Heart left ventricle (tissue), 16 donors: ENCODE measurements around the gene SREBF1. TPM values are rescaled to one million over a fixed set of nuclear protein-coding genes. Genes with fewer than 3 reads are reported as not detected.

Experiments
- ATAC-seq, 4 donors: fragments of 200-7000 bp; cut with Tn5 transposase; one replicate each; pipeline ENCODE4 v1.9.1; 2020 to 2022; ENCODE audit warnings: moderate library complexity in 4 of 4, mild to moderate bottlenecking in 3 of 4, moderate number of reproducible peaks in 1 of 4
- DNase-seq, 5 donors: peaks; one replicate each; pipeline ENCODE4 v3.0.0-alpha.2; 2020
- H3K27ac ChIP-seq, 12 donors: fragments of 200-600 bp; sonication (generic) in 4 of 12; one replicate each; pipeline versions ENCODE4 v1.5.0 to v1.8.0; 2016 to 2022; ENCODE audit warnings: mild to moderate bottlenecking in 2 of 12
- H3K27me3 ChIP-seq, 9 donors: fragments of 200-600 bp; sonication (generic) in 2 of 9; one replicate each; pipeline versions ENCODE4 v1.5.1 to v1.8.0; 2016 to 2022; ENCODE audit warnings: mild to moderate bottlenecking in 3 of 9
- H3K36me3 ChIP-seq, 9 donors: fragments of 200-600 bp; sonication (generic) in 2 of 9; one replicate each; pipeline versions ENCODE4 v1.5.0 to v1.8.0; 2018 to 2022; ENCODE audit warnings: mild to moderate bottlenecking in 2 of 9
- H3K4me1 ChIP-seq, 12 donors: fragments of 200-600 bp; sonication (generic) in 4 of 12; one replicate each; pipeline versions ENCODE4 v1.5.0 to v1.8.0; 2016 to 2022; ENCODE audit warnings: mild to moderate bottlenecking in 3 of 12
- H3K4me3 ChIP-seq, 12 donors: fragments of 200-600 bp; sonication (generic) in 4 of 12; one replicate each; pipeline versions ENCODE4 v1.5.0 to v1.8.0; 2017 to 2022; ENCODE audit warnings: mild to moderate bottlenecking in 9 of 12, moderate library complexity in 4 of 12
- H3K9me3 ChIP-seq, 12 donors: fragments of 200-600 bp; sonication (generic) in 4 of 12; one replicate each; pipeline versions ENCODE4 v1.5.0 to v1.8.0; 2016 to 2022; ENCODE audit warnings: mild to moderate bottlenecking in 1 of 12
- POLR2A ChIP-seq, 2 donors: fragments of 450-650 bp; IDR thresholded peaks; one replicate each; pipeline ENCODE4 v1.6.1; 2017; ENCODE audit warnings: antibody characterized with exemption in 2 of 2, mild to moderate bottlenecking in 2 of 2, moderate library complexity in 2 of 2
- WGBS, 4 donors: extraction: QIAGEN DNeasy Blood & Tissue Kit in 2 of 4; methylation state at CpG; one replicate each; pipeline versions ENCODE4 v1.1.5 to v1.1.7; 2013 to 2018; 5-methylcytosine and 5-hydroxymethylcytosine counted together
- intact Hi-C, 10 donors: fragments of 100-400 bp; cut with DNase I; formaldehyde crosslinking; loops; one replicate each; pipeline versions ENCODE4 v1.11.1 to v1.14.2; 2022
- polyA plus RNA-seq, 2 donors: library from polyadenylated mRNA; stranded (reverse); fragments of 200-250 nt; gene quantifications; one replicate each; pipeline ENCODE4 v1.2.3, GENCODE V29; 2013
- total RNA-seq, 9 donors: library from RNA; depleted of rRNA in 2 of 9; stranded (reverse); fragments of >200 nt in 2 of 9; fragmentation: NEBNext Ultra II Directional in 3 of 9; extraction: Animal tissue kit (Norgen Biotek cat#: 25700) in 3 of 9; gene quantifications; one replicate each; pipeline versions ENCODE4 v1.1.0 to v1.2.4, GENCODE V29; 2016 to 2023
- TF ChIP-seq, protein P1 (sequence below), 12 donors: fragments of 200-600 bp; sonication (generic) in 4 of 12; IDR thresholded peaks; one replicate each; pipeline versions ENCODE4 v1.5.0 to v1.8.0; 2018 to 2022; ENCODE audit warnings: antibody characterized with exemption in 12 of 12, mild to moderate bottlenecking in 5 of 12
- donor health status: ischemic (EF 13 %, LVEDD 7.1; RV severe dilation, severe dysfunction).
- donor health status: healthy with polysubstance abuse.
- donor health status: DM: no; HTN: yes; CAD: no.
- donor health status: DM: no; HTN: no; CAD: no.
- donor health status: ischemic (EF 25% LVEDD 6.9; RV normal size, moderate dysfunction).
- donor health status: ischemic (EF 25% LVEDD 5.7; RV mildly dilated, moderate dysfunction).
- donor health status: healthy.
- donor health status: DM: yes; HTN: yes; CAD: no.
- donor health status: ischemic (EF 35%, LVEDD 5.7; RV mildly dilated, moderate dysfunction).
- donor health status: nonischemic (EF 11% LVEDD 7.7; RV severe dilation, severe dysfunction).
- donor health status: DM: yes; HTN: yes; CAD: no.
- donor health status: PGD.
- donor health status: ischemic (EF 29% LVEDD 5.4; RV normal size, mild dysfunction).
- donor health status: nonischemic (EF 23%, LVEDD 6.1; RV moderate dilation, normal function).

Gene SREBF1
- total and polyA plus RNA-seq, 11 donors: 12.8 to 55.2 (median 21.4) TPM

DNA sequence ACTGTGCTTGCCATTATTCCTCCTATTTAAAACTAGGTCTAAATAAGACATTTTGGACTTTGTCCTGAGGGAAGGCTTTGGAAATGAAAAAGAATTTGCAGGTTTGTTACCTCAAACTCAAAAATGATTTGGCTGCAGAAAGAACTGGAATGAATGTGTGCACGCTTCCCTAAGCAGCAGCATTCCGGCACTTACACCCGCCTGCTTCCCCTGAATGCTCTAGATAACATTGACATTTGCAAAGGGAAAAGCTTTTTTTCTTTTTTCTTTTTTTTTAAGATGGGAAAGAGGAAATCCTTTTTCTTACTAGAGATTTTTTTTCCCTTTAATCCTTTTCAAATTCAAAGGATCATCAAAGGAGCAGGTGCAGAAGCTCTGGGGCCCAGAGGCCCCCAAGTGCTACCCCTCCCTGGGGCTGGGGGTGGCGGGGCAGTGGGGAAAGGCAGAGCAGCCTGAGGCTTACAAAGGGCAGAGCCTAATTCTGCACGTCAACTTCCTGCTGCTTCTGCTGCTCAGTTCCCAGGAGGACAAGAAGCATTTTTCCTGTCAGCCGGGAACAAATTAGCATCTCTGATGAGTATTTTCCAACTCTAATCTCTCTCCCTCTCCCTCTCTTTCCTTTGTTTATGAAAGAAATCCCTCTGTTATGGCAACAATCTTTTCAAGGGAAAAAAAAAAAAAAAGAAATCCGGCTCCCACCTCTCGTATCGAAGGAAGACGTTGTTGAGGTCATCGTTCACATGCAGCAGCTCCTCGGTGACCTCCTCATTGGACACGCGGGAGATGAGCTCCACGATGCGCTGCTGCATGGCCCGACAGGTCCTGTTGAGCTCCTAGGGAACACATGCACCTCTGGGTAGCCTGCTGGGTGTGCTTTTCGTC, 32.1 kb upstream of the SREBF1 start:
- peaks cover 0 to 58% (median 36%) of the 10 kb centered on the region in 9 donors for H3K36me3 ChIP-seq
- intact Hi-C loops: loop anchor here in 1 of 10 donors (10.0 kb wide), 1 partner anchor 46 kb away; no protein-coding TSS in a partner anchor
- 27 to 46% (median 28%) methylated on average over 18 of the region's 18 CpGs for WGBS, 4 donors
- peak overlapping the region in 1 of 12 donors; percentile 10 for H3K4me3 ChIP-seq
- ATAC-seq (peak in 3 of 4 donors; percentile 59 to 87 (median 75)), DNase-seq (peak in 3 of 5 donors; percentile 57 to 66 (median 60))
- no peaks in the 10 kb centered on the region for H3K9me3 ChIP-seq
- peak overlapping the region; percentile 29 to 79 (median 62) for H3K27ac ChIP-seq
- no peaks in the 10 kb centered on the region for H3K27me3 ChIP-seq
- TF ChIP-seq, protein P1, sequence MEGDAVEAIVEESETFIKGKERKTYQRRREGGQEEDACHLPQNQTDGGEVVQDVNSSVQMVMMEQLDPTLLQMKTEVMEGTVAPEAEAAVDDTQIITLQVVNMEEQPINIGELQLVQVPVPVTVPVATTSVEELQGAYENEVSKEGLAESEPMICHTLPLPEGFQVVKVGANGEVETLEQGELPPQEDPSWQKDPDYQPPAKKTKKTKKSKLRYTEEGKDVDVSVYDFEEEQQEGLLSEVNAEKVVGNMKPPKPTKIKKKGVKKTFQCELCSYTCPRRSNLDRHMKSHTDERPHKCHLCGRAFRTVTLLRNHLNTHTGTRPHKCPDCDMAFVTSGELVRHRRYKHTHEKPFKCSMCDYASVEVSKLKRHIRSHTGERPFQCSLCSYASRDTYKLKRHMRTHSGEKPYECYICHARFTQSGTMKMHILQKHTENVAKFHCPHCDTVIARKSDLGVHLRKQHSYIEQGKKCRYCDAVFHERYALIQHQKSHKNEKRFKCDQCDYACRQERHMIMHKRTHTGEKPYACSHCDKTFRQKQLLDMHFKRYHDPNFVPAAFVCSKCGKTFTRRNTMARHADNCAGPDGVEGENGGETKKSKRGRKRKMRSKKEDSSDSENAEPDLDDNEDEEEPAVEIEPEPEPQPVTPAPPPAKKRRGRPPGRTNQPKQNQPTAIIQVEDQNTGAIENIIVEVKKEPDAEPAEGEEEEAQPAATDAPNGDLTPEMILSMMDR (IDR thresholded peaks at IDR 0.05): no peak
- TF ChIP-seq POLR2A (IDR thresholded peaks at IDR 0.05): no peak
- peaks cover 5 to 50% (median 31%) of the 10 kb centered on the region in 12 donors for H3K4me1 ChIP-seq

DNA sequence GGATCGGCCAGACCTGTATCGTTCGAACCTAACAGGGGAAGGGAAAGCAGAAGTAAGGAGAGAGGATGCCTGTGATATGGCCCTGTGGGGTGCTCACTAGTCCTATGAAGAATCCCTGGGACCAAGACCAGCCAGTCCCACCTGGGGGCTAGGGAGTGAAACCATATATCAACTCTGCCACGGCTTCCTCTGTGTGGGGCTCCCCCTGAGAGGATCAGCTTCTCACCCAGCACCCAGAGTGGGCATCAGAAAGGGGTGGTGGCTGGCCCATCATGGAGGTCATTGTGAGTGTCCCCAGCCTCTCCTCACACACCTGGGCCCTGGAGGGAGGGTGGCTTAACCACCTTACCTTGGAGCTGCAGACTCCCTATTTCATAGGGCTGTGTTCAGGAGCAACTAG, 30.1 kb upstream of the SREBF1 start:
- peaks cover 0 to 78% (median 43%) of the 10 kb centered on the region in 9 donors for H3K36me3 ChIP-seq
- ATAC-seq (no peak), DNase-seq (no peak)
- H3K27ac ChIP-seq: no peak overlapping the region
- WGBS, 4 donors: 85 to 98% (median 93%) methylated on average over 3 to 4 of the region's 4 CpGs
- H3K9me3 ChIP-seq: no peaks in the 10 kb centered on the region
- intact Hi-C loops: loop anchor here in 1 of 10 donors (10.0 kb wide), 1 partner anchor 48 kb away; no protein-coding TSS in a partner anchor
- peaks cover 5 to 33% (median 25%) of the 10 kb centered on the region in 12 donors for H3K4me1 ChIP-seq
- H3K4me3 ChIP-seq: no peak overlapping the region
- H3K27me3 ChIP-seq: no peaks in the 10 kb centered on the region
- TF ChIP-seq, protein P1 (IDR thresholded peaks at IDR 0.05): no peak
- TF ChIP-seq POLR2A (IDR thresholded peaks at IDR 0.05): no peak

DNA sequence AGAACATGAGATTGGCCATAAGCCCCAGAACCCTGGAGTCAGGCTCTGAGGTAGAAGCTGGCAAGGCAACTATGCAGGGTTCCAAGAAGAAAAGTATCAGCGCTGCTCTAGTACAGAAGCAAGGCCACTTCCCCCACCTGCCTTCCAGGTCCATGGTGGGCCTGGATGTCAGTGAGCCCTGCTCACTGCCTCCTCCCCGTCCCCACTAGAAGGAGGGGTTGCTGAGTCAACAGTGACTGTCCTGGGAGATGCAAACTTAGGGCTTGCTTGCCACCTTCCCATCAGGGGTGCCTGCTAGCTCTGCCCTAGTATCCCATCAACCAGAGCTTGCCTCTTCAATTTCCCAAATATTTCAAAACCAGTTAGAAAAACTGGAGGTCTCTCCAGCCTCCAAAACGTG, 29.6 kb upstream of the SREBF1 start:
- Histone ChIP-seq H3K27ac (no peak overlapping the region), H3K27me3 (no peaks in the 10 kb centered on the region), H3K4me1 (peaks cover 5 to 31% (median 25%) of the 10 kb centered on the region in 12 donors), H3K36me3 (peaks cover 0 to 82% (median 47%) of the 10 kb centered on the region in 9 donors), H3K4me3 (no peak overlapping the region), H3K9me3 (no peaks in the 10 kb centered on the region)
- no peak for DNase-seq
- ATAC-seq: no peak
- TF ChIP-seq, protein P1 (IDR thresholded peaks at IDR 0.05): no peak
- no peak for TF ChIP-seq POLR2A (IDR thresholded peaks at IDR 0.05)
- WGBS, 4 donors: 83 to 92% (median 85%) methylated on average over 2 to 3 of the region's 3 CpGs
- intact Hi-C loops: loop anchor here in 1 of 10 donors (10.0 kb wide), 1 partner anchor 48 kb away; no protein-coding TSS in a partner anchor

DNA sequence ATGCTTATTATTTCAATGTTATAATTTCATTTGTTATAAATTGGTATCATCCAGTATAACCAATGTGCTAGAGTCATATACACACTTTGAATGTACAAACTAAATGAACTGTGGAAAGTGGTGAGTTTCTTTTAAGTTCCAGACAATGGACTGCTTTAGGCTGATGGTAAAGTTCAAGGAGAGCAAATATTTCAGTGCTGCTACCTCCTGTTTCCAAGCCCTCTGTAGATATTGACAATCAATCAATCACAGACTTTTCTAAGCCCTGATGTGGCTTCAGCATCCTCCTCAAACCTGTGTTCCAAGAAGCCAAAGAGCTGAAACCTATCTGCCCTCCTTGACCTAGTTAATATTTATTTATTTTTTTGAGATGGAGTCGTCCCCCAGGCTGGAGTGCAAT, 28.2 kb upstream of the SREBF1 start:
- intact Hi-C loops: loop anchor here in 1 of 10 donors (10.0 kb wide), 1 partner anchor 50 kb away; no protein-coding TSS in a partner anchor
- Histone ChIP-seq H3K36me3 (peaks cover 0 to 84% (median 54%) of the 10 kb centered on the region in 9 donors), H3K4me1 (peaks cover 5 to 40% (median 29%) of the 10 kb centered on the region in 12 donors), H3K27me3 (no peaks in the 10 kb centered on the region), H3K9me3 (no peaks in the 10 kb centered on the region), H3K27ac (no peak overlapping the region), H3K4me3 (no peak overlapping the region)
- TF ChIP-seq, protein P1 (IDR thresholded peaks at IDR 0.05): no peak
- TF ChIP-seq POLR2A (IDR thresholded peaks at IDR 0.05): no peak
- no peak for DNase-seq
- WGBS, 4 donors: 75 to 91% (median 88%) methylated on average over 1 of the region's 1 CpG
- no peak for ATAC-seq
